WTC11 (cell line): ENCODE results near the gene TTLL5. TPM values are rescaled to one million over a fixed set of nuclear protein-coding genes. Genes with fewer than 3 reads are reported as not detected.

ENCODE experiments used
- ATAC-seq: fragments of 200-7000 bp; cut with Tn5 transposase; 2 replicates; pipeline ENCODE4 v1.10.0; 2021; ENCODE audit warnings: mild to moderate bottlenecking, moderate library complexity
- CTCF ChIA-PET: fragments of 300-600 bp; sonication (Branson Sonifier 250); formaldehyde crosslinking; loops from one replicate; lab custom pipeline; 2021; ENCODE audit warnings: antibody characterized with exemption; lab: Charles Lee
- POLR2A ChIA-PET: fragments of 350-600 bp; sonication (Branson Sonifier 250); formaldehyde crosslinking; loops from one replicate; lab custom pipeline; 2021; ENCODE audit warnings: antibody characterized with exemption; lab: Charles Lee
- DNase-seq: peaks from one replicate; pipeline ENCODE4 v3.0.0; 2021; ENCODE audit warnings: low spot score
- H3K27ac Mint-ChIP-seq: 2 replicates; pipeline ENCODE4 v1.8.0; 2021; ENCODE audit warnings: mixed read lengths
- H3K27me3 Mint-ChIP-seq: 2 replicates; pipeline ENCODE4 v1.8.0; 2021; ENCODE audit warnings: low read depth, mild to moderate bottlenecking, moderate library complexity, mixed read lengths
- H3K36me3 Mint-ChIP-seq: 2 replicates; pipeline ENCODE4 v1.8.0; 2021; ENCODE audit warnings: mixed read lengths
- H3K4me1 Mint-ChIP-seq: 2 replicates; pipeline ENCODE4 v1.8.0; 2022; ENCODE audit warnings: mixed read lengths
- H3K4me3 Mint-ChIP-seq: 2 replicates; pipeline ENCODE4 v1.8.0; 2021; ENCODE audit warnings: mild to moderate bottlenecking, moderate library complexity, mixed read lengths
- H3K9me3 Mint-ChIP-seq: 2 replicates; pipeline ENCODE4 v1.8.0; 2021; ENCODE audit warnings: mixed read lengths
- ATF1 ChIP-seq: sonication (generic); formaldehyde crosslinking; IDR thresholded peaks from 2 replicates; pipeline ENCODE4 v1.8.1; 2023; ENCODE audit warnings: mild to moderate bottlenecking, moderate library complexity, missing genetic modification reagents
- CREM ChIP-seq: sonication (generic); formaldehyde crosslinking; IDR thresholded peaks from 2 replicates; pipeline ENCODE4 v1.8.1; 2022; ENCODE audit warnings: mild to moderate bottlenecking, missing genetic modification reagents, moderate library complexity
- CTCF ChIP-seq: fragments of 200-600 bp; IDR thresholded peaks from 2 replicates; pipeline ENCODE4 v1.8.0; 2022; ENCODE audit warnings: antibody characterized with exemption
- E2F5 ChIP-seq: sonication (generic); formaldehyde crosslinking; IDR thresholded peaks from 2 replicates; pipeline ENCODE4 v1.8.1; 2022; ENCODE audit warnings: mild to moderate bottlenecking, moderate library complexity, missing genetic modification reagents
- ELF4 ChIP-seq: sonication (generic); formaldehyde crosslinking; IDR thresholded peaks from 2 replicates; pipeline ENCODE4 v1.8.1; 2022; ENCODE audit warnings: low read depth, mild to moderate bottlenecking, moderate library complexity, missing genetic modification reagents
- EMX1 ChIP-seq: fragments of 250-450 bp; sonication (Bioruptor Pico); IDR thresholded peaks from 2 replicates; pipeline ENCODE4 v1.8.0; 2021; ENCODE audit warnings: mild to moderate bottlenecking
- FOXK1 ChIP-seq: sonication (generic); formaldehyde crosslinking; IDR thresholded peaks from 2 replicates; pipeline ENCODE4 v1.8.0; 2022; ENCODE audit warnings: mild to moderate bottlenecking, moderate library complexity, missing genetic modification reagents
- JAZF1 ChIP-seq: fragments of 250-450 bp; sonication (Bioruptor Pico); IDR thresholded peaks from 2 replicates; pipeline ENCODE4 v1.9.0; 2021; ENCODE audit warnings: moderate library complexity, mild to moderate bottlenecking, inconsistent platforms
- JUN ChIP-seq: sonication (generic); formaldehyde crosslinking; IDR thresholded peaks from 2 replicates; pipeline ENCODE4 v1.8.0; 2023; ENCODE audit warnings: mild to moderate bottlenecking, missing genetic modification reagents
- MLX ChIP-seq: sonication (generic); formaldehyde crosslinking; IDR thresholded peaks from 2 replicates; pipeline ENCODE4 v1.8.1; 2023; ENCODE audit warnings: mild to moderate bottlenecking, missing genetic modification reagents, moderate library complexity
- NR3C1 ChIP-seq: sonication (generic); formaldehyde crosslinking; conservative IDR thresholded peaks from 2 replicates; pipeline ENCODE4 v1.8.1; 2023; ENCODE audit warnings: low read depth, mild to moderate bottlenecking, missing genetic modification reagents
- OVOL2 ChIP-seq: fragments of 250-450 bp; sonication (Bioruptor Pico); IDR thresholded peaks from 2 replicates; pipeline ENCODE4 v1.9.0; 2021; ENCODE audit warnings: mild to moderate bottlenecking, borderline replicate concordance
- RELA ChIP-seq: sonication (generic); formaldehyde crosslinking; IDR thresholded peaks from 2 replicates; pipeline ENCODE4 v1.8.1; 2022; ENCODE audit warnings: missing genetic modification reagents, mild to moderate bottlenecking, borderline replicate concordance
- SP1 ChIP-seq: sonication (generic); formaldehyde crosslinking; conservative IDR thresholded peaks from 2 replicates; pipeline ENCODE4 v1.8.1; 2022; ENCODE audit warnings: missing genetic modification reagents
- STAT6 ChIP-seq: sonication (generic); formaldehyde crosslinking; conservative IDR thresholded peaks from 2 replicates; pipeline ENCODE4 v1.8.1; 2023; ENCODE audit warnings: mild to moderate bottlenecking, low read depth, missing genetic modification reagents, moderate library complexity
- TEAD1 ChIP-seq: sonication (generic); formaldehyde crosslinking; IDR thresholded peaks from 2 replicates; pipeline ENCODE4 v1.8.0; 2022; ENCODE audit warnings: mild to moderate bottlenecking, missing genetic modification reagents
- TP53 ChIP-seq: sonication (generic); formaldehyde crosslinking; IDR thresholded peaks from 2 replicates; pipeline ENCODE4 v1.8.1; 2023; ENCODE audit warnings: mild to moderate bottlenecking, missing genetic modification reagents
- ZNF219 ChIP-seq: sonication (generic); formaldehyde crosslinking; IDR thresholded peaks from 2 replicates; pipeline ENCODE4 v1.8.0; 2023; ENCODE audit warnings: missing genetic modification reagents, mild to moderate bottlenecking, borderline replicate concordance
- ZNF232 ChIP-seq: sonication (generic); formaldehyde crosslinking; IDR thresholded peaks from 2 replicates; pipeline ENCODE4 v1.8.0; 2022; ENCODE audit warnings: mild to moderate bottlenecking, missing genetic modification reagents
- ZNF263 ChIP-seq: sonication (generic); formaldehyde crosslinking; IDR thresholded peaks from 2 replicates; pipeline ENCODE4 v1.8.1; 2022; ENCODE audit warnings: low read depth, mild to moderate bottlenecking, moderate library complexity, missing genetic modification reagents
- total RNA-seq: library from RNA; stranded (reverse); gene quantifications from 3 replicates; pipeline ENCODE4 v1.2.3, GENCODE V29; 2021
- TF ChIP-seq, protein P1 (sequence below): sonication (generic); formaldehyde crosslinking; IDR thresholded peaks from 2 replicates; pipeline ENCODE4 v1.8.1; 2023; ENCODE audit warnings: mild to moderate bottlenecking, missing genetic modification reagents, borderline replicate concordance

TTLL5 gene
- total RNA-seq, 1 experiment from 2014 or later: 39.6 TPM

DNA sequence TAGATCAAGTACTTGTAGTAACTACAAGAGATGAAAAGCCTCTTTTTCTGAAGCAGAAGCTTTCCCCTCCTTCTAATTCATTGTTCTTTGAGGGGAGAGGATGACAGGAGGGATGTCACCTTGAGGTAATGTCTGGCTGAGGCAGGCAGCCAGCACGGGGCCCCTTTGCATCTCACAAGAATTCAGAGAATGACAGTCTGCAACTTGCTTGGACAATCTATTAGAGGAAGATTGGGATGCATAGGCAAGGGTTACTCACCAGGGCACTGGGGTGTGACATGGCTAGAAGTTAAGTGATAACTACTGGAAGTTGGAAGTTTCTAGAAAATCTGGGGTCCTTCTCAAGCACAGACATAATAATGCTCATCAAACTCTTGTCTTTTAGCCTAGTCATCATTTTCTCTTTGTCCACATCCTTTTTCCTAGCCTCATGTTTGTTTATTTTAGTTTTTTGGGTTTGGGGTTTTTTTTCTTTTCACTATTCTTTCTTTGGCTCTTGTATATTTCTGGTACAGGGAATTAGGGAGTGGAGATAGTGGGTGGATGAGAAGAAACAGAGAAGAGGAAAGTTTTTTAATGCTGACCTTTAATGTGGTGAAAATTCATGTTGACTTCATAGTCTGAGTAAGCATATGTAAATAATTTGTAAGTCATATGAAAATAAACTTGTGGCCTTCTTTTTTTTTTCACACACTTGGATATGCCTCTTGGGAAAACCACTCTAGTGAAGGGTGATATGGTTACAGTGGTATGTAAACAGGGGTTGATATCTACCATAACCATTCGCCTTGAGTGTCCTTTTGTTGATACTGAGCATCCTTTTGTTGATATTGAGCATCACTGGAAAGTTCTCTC is 55.1 kb downstream of the TTLL5 start:
- Mint-ChIP-seq H3K36me3 (peaks cover 13% of the 10 kb centered on the region), H3K27me3 (no peaks in the 10 kb centered on the region), H3K9me3 (no peaks in the 10 kb centered on the region), H3K4me1 (peaks cover 12% of the 10 kb centered on the region), H3K27ac (no peak overlapping the region)
- ChIA-PET POLR2A (no interaction called here), CTCF (no interaction called here)
- no peak for TF ChIP-seq EMX1 (CRISPR knock-in tag)
- no peak for TF ChIP-seq JAZF1 (CRISPR knock-in tag)
- no peak for TF ChIP-seq E2F5 (CRISPR knock-in tag)
- TF ChIP-seq CREM (CRISPR knock-in tag): no peak
- no peak for TF ChIP-seq ATF1 (CRISPR knock-in tag)
- no peak for TF ChIP-seq NR3C1 (CRISPR knock-in tag)
- TF ChIP-seq ELF4 (CRISPR knock-in tag): no peak
- TF ChIP-seq RELA (CRISPR knock-in tag): no peak
- TF ChIP-seq ZNF263 (CRISPR knock-in tag): no peak
- no peak for TF ChIP-seq OVOL2 (CRISPR knock-in tag)
- TF ChIP-seq TEAD1: no peak
- no peak for TF ChIP-seq JUN (CRISPR knock-in tag)
- no peak for TF ChIP-seq SP1 (CRISPR knock-in tag)
- no peak for TF ChIP-seq ZNF219
- TF ChIP-seq, all 79 proteins: peak for 0
- no peak overlapping the region for H3K4me3 Mint-ChIP-seq
- DNase-seq (no peak), ATAC-seq (no peak)

DNA sequence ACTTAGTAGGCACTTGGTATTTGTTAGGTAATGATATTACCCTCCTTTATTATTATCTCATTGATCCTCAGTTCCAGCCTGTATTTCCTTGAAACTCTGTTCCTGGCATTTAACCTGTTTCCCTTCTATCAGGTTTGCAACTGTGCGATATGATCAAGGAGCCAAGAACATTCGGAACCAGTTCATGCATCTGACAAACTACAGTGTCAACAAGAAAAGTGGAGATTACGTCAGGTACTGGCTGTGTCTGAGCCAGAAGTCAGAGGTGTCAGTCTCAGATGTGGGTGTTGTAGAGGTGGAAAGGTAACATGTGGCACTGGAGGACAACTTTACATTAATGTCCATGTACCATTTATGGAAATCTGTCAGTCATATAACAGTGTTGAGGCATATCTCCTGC is 56.7 kb downstream of the TTLL5 start:
- no peaks in the 10 kb centered on the region for H3K4me1 Mint-ChIP-seq
- H3K27ac Mint-ChIP-seq: no peak overlapping the region
- no peak for TF ChIP-seq TP53 (CRISPR knock-in tag)
- no peak for TF ChIP-seq MLX (CRISPR knock-in tag)
- TF ChIP-seq CREM (CRISPR knock-in tag): no peak
- no peak for TF ChIP-seq NR3C1 (CRISPR knock-in tag)
- TF ChIP-seq ZNF232 (CRISPR knock-in tag): no peak
- TF ChIP-seq FOXK1 (CRISPR knock-in tag): no peak
- no peak for TF ChIP-seq CTCF
- no peak for TF ChIP-seq ZNF219
- TF ChIP-seq, protein P1, sequence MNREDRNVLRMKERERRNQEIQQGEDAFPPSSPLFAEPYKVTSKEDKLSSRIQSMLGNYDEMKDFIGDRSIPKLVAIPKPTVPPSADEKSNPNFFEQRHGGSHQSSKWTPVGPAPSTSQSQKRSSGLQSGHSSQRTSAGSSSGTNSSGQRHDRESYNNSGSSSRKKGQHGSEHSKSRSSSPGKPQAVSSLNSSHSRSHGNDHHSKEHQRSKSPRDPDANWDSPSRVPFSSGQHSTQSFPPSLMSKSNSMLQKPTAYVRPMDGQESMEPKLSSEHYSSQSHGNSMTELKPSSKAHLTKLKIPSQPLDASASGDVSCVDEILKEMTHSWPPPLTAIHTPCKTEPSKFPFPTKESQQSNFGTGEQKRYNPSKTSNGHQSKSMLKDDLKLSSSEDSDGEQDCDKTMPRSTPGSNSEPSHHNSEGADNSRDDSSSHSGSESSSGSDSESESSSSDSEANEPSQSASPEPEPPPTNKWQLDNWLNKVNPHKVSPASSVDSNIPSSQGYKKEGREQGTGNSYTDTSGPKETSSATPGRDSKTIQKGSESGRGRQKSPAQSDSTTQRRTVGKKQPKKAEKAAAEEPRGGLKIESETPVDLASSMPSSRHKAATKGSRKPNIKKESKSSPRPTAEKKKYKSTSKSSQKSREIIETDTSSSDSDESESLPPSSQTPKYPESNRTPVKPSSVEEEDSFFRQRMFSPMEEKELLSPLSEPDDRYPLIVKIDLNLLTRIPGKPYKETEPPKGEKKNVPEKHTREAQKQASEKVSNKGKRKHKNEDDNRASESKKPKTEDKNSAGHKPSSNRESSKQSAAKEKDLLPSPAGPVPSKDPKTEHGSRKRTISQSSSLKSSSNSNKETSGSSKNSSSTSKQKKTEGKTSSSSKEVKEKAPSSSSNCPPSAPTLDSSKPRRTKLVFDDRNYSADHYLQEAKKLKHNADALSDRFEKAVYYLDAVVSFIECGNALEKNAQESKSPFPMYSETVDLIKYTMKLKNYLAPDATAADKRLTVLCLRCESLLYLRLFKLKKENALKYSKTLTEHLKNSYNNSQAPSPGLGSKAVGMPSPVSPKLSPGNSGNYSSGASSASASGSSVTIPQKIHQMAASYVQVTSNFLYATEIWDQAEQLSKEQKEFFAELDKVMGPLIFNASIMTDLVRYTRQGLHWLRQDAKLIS (CRISPR knock-in tag): no peak
- TF ChIP-seq STAT6: no peak
- no peaks in the 10 kb centered on the region for H3K9me3 Mint-ChIP-seq
- H3K27me3 Mint-ChIP-seq: no peaks in the 10 kb centered on the region
- DNase-seq: no peak
- no peak overlapping the region for H3K4me3 Mint-ChIP-seq
- no peak for ATAC-seq
- POLR2A ChIA-PET: no interaction called here
- peaks cover 22% of the 10 kb centered on the region for H3K36me3 Mint-ChIP-seq
- CTCF ChIA-PET: interaction anchor here (1.1 kb wide), 1 partner anchor 9 kb away, joined by 3 read pairs; no protein-coding TSS in a partner anchor
